AG08396 (cell line): Measurements from ENCODE around the gene RBM43.
A peak's percentile ranks its signal among the peaks of the same experiment; 100 is the strongest.
"Not testable (repeated sequence)": the region's sequence is repeated elsewhere in the genome, so short reads cannot be mapped to it uniquely, and the experiment has no call there.

Source experiments
- DNase-seq: peaks from one replicate; pipeline ENCODE4 v3.0.0; 2012; ENCODE audit warnings: low spot score, mixed read lengths

The RBM43 gene

DNA sequence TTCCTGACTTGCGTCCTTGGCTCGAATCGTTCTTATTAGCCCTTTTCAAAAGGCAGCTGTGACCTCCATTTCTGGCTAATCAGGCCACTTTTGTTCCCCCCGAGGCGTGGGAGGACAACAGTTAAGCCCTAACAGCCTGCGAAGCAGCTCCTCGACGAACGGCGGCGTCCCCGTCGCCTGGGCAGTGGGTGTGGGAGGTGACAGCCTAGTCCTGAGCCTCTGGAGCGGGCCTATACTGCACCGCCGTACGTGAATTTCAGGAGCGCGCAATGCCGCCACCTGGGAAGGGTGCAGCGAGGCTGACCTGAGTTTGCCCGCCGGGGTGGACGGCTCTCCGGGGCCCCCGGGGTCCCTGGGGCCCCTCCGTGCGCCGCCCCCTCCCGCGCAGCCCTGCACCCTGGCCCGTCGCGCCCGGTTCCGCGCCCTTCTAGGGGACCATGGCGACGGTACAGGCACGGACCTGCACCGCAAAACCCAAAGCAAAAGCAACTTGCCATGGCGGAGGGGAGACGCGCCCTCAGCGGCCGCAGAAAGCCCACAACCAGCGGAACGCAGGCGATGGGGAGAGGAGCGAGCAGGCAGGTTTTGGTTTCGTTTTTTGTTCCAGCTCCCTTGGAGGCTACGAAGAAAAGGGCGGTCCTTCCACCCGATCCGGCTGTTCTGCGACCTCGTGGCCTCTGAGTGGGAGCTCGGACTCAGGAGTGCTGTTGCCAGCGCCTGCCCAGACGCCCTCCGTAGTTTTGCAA is at the start of gene RBM43:
Gene RBM43 (minus strand): TSS at position 633 of the 746 bp plus-strand sequence. CDS start 136 bp downstream, at position 497.
- peak; percentile 95 for DNase-seq

DNA sequence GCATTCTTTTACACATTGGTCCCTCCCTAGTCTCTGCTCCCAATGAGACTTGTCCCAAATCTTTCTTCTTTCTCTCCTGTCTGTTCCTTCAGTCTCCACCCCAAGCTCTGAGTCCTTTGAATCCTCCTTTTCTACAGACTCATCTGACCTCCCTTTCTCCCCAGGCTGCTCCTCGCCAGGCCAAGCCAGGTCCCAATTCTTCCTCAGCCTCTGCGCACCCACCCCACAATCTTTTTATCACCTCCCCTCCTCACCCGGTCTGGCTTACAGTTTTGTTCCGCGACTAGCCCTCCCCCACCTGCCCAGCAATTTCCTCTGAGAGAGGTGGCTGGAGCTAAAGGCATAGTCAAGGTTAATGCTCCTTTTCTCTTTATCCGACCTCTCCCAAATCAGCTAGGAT is 48.6 kb upstream of the RBM43 start:
- DNase-seq: not testable (repeated sequence)

DNA sequence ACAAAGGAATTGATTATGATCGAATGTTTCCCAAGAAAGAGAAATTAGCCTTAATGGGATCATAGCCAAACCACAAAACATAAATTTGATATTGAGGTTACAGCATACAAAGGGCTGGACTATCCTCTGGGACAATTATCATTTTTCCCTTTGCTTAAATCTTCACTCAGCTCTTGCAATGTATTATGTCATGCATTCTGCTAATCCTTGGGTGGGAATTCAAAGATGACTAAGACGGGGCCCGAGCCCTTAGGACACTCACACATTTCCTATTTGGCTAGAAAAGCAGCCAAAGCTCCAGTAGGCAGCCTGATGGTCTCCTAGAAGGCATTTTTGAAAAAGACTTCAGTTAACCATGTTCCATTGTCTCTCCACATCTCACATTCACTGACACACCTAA is 45.0 kb upstream of the RBM43 start:
- peak; percentile 39 for DNase-seq

DNA sequence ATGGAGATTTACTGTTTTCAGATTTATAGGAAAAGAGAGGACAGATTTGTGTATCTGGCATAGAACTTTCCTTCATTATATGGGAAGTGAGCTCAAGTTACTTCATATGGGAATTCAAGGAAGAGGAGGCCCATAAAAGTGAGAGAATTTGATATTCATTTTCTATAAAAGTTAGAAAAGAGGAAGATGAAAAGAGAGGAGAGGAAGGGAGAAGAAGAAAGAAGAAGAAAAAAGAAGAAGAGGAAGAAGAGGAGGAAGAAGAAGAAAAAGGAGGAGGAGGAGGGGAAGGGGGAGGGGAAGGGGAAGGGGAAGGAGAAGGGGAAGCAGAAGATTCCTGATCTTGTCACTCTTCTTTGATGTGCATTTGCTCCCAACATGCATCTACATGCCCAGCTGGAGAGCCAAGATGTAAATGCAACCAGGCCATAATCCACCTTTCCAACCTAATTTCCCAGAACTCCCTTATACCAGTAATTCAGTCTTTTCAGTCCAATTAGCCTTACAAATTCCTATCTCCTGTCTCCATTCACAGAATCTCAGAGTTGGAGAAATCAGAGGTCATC is 43.5 kb upstream of the RBM43 start:
- no peak for DNase-seq

DNA sequence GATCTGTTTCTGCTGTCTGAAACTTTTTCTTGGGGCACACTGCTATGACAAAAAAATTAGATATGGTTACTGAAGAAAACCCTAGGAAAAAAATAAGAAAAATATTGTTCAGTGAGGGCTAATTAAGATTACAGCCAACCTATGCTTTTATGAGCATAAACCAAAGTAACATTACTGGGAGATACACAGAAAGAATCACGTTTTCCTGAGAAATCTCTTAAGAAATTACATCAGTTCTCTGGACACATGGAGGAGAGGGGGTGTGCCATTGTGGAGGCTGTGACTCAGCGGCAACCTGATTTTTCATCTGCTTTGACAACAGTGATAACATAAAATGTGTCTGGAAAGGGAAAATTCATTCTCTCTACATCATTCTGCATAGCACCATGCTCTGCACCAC is 41.2 kb upstream of the RBM43 start:
- peak; percentile 69 for DNase-seq

DNA sequence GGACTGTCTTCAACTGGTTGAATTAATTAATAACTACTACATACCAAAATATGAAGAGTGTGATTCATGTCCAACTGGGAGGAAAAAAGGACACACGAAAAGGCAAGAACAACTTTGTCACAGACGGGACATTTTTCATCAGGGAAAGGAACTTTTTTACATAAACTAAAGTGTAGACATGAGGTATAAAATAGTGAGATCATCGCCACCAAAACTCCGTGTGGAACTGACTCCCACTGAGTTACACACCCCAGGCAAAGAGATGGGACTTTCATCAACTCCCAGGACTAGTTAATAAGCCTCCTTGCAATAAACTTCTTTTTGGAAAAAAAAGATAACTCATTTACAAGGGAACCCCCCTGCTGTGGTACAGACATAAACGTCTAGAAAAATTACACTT is 40.7 kb upstream of the RBM43 start:
- no peak for DNase-seq

DNA sequence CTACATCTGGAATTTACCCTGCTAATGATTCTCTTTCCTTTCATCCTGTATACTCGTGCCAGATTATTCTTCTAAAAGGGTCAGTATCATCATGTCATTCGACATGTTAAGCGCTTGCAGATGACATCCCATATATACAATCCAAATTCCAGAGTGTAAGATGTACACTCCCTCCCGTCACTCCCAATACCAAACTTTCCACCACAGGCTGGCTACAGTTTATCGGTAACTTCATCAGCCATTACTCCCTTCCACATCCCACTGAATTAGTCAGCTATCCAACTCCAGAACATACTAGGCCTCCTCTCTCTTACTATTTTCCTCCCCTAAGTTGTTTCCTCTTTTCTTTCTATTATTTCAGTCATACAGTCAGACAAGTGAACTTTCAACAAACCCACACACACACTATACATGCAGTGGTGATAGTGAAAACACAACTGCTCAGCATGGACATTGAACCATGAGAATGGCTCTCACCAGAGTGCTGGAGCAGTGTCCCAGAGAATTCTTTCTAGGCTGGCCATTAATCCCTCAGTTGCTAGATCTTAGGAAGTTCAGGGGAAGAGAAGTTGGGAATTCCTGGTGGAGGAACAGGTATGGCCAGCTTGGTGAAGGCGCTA is 38.4 kb upstream of the RBM43 start:
- no peak for DNase-seq

DNA sequence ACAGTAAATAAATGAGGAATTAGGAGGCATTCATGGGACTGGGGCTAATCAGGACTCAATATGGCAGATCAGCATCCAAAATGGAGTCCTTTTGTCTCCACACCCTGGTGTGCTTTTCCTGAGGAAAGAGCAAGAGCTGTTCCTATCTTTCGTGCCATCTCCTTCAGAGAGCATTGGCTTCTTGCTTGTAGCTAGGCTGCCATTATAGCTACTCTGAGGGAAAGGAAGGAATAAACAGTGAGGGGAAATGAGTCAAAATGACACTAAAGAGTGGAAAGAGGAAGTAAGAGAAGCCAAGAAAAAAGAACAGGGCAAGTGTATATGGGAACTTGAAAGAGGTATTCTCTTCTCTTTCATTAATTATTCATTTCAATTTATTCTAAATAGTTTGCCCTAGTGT is 36.2 kb upstream of the RBM43 start:
- DNase-seq: no peak

DNA sequence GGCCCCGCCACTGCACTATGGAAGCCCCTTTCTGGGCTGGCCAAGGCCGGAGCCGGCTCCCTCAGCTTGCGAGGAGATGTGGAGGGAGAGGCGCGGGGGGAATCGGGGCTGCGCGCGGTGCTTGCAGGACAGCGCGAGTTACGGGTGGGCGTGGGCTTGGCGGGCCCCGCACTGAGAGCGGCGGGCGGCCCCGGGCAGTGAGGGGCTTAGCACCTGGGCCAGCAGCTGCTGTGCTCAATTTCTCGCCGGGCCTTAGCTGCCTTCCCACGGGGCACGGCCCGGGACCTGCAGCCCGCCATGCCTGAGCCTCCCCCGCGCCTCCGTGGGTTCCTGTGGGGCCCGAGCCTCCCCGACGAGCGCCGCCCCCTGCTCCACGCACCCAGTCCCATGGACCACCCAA is 34.3 kb upstream of the RBM43 start:
- DNase-seq: not testable (repeated sequence)

DNA sequence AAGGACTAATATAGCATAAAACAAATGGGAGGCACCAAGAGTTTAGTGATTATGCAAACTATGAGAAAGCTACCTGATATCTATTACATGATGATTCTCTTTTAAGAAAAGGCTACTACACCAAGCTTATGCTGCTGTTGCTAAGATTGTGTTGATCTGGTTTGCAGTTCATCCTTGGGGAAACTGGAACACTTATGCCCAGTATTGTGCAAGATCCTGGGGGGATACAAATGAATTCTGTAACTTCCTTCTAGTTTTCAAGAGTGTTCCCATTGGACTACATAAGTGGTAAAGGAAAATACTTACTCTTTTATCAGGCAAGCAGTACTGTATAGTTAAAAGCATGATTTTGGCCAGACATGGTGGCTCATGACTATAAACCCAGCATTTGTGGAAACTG is 30.9 kb upstream of the RBM43 start:
- no peak for DNase-seq

DNA sequence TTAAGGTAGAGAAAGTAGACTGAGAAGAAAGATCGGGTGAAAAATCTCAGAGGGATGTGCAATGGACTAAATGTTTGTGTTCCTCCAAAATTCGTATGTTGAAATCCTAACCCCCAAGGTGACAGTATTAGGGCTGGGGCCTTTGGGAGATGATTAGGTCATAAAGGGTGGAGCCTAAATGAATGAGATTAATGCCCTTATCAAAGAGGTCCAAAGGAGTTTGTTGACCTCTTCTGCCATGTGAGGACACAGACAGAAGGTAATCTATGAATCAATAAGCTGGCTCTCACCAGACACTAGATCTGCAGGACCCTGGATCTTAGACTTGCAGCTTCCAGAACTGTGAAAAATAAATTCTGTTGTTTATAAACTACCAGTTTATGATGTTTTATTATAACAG is 30.5 kb upstream of the RBM43 start:
- no peak for DNase-seq

DNA sequence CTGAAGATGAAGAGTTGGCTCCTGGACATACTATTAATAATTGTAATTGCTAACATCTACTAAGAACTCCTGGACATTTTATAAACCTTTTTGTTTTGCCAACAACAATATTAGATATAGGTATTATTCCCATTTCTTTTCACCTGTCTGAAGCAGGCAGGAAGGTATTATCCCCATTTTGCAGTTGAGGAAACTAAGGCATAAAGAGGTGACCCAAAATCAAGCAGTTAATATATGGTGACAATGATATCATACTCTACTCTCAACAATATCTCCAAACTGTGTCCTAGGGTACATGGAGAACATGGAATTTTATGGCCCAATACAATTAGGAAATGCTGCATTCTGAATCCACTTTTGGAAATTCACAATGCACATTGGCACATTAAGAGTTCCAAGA is 29.6 kb upstream of the RBM43 start:
- DNase-seq: no peak

DNA sequence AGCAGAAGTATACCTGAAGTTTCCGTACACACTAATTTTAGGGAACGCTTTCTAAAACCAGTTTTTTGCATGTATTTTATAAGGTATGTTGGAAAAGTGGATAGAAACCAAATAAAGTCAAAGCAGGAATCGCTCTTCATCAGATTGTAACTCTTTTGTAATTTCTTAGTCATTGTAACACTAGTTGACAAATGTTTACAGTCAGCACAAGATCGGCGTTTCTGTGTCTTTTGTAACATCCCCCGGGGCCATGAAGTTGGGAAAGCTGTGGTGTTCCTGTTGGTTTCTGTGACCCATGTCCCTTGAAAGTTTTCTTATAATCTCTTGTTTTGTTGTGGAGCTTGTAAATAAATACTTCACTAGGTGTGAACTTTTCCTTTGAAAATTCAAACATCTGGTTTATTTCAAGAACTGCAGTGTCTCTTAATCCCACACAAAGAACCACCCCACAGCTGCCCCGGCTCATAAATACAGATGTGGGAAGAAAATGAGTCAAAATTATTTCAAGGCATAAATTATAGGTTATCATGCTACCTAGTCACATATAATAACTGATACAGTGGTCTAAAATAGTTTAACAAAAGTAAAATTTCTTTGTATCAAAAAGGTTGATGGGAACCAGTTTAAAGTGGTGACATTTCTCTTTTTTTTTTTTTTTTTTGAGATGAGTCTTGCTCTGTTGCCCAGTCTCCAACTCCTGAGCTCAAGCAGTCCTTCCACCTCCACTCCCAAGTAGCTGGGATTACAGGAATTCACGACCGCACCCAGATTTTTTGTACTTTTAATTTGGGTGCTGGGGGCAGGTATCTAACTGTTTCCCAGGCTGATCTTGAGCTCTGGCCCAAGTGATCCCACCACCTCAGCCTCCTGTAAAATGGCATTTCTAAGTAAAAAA is 28.6 kb upstream of the RBM43 start:
- peak; percentile 68 for DNase-seq

DNA sequence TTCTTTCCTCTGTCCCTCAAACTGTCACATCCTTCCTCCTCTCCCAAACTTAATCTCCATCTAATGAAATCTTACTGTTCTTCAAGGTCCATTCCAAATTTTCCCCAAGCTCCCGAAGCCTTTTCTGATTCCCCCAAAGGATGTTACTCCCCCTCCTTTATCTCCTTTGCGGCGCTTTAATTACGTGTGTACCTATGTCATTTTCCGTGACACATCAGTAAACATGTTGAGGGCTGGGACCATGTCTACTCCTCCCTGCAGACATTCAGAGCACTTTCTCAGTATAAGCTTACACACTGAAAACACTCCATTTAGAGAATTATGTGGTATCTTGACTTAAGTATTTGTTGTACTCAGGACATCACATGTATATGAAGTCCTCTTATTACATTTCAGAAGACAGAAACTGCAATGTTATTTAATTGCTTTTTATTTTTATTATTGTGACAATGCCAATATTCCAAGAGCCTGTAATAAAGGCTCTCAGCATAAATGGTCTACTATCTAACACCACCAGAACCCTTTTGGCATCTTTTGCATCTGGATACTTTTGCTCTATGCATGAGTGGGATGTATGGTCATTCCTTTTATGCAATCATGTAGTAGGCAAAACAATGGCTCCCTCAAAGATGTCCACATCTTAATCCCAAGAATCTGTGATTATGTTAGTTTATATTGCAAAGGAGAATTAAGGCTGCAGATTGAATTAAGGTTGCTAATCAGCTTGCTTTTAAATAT is 26.0 kb upstream of the RBM43 start:
- DNase-seq: no peak

DNA sequence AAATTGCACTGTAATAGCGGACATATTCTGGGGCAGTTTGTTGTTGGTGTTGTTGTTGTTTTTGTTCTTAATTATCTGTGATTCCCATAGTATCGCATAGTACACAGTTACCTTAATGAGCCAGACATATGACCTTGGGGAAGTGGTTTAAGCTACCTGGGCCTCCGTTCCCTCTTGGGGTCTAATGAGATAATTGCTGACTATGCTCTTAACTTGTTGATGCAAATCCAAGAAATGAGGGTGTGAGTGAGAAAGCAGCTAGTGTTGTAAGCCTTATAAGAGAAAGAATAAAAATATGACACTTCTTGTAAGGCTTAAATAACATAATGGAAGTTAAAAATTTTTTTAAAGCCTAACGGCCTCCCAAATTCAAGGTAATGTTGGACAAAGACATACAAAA is 20.7 kb upstream of the RBM43 start:
- no peak for DNase-seq

DNA sequence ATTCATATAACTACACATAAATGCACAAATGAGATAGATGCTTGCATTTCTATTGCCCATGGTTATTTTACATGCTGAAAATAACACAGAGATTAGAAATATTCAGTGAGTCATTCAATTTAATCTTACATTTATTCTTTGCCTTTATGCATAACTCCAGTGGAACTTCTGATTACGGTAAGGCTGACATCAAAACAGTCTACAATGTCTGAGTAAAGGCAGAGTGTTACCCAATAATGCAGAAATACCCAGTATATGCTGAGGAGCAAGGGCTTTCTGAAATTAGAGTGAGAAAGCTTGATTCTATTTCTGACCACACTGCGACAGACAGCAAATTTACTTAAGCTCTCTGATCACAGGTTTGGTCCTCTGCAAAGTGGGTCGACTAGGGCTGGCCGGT is 18.6 kb upstream of the RBM43 start:
- DNase-seq: no peak

DNA sequence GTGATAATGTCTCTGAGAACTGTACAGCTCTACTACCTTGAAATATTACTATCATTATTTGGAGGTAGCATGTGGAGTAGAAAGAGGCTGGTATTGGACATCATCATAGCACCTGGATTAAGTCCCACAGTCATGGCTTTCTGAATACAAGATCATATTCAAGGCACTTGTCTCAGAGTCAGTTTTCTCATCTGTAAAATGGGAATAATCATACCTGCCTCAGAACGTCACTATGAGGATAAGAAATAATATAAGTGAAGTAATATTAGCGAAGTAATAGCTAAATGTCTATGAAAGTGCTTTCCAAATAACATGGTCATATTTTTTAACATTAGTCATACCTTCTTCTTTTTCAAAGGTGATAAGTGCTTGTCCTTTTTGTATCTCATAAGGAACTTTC is 16.8 kb upstream of the RBM43 start:
- no peak for DNase-seq

DNA sequence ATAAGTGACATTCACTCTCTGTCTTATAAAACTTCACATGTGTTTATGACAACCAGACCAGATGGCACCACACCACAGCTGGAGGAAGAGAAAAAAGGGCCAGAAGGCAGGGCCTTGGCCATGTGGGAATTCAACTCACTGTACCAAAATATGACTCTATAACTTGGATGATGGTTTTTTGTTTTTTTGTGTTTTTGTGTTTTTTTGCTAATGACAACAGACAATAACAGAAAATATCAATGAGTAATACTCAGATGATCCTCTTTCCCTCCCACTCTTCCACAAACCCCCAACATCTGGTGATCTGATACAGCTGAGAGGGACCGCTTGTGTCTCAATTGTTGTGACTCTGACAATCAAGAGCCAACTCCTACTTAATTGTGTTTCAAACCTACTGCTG is 15.4 kb upstream of the RBM43 start:
- no peak for DNase-seq

DNA sequence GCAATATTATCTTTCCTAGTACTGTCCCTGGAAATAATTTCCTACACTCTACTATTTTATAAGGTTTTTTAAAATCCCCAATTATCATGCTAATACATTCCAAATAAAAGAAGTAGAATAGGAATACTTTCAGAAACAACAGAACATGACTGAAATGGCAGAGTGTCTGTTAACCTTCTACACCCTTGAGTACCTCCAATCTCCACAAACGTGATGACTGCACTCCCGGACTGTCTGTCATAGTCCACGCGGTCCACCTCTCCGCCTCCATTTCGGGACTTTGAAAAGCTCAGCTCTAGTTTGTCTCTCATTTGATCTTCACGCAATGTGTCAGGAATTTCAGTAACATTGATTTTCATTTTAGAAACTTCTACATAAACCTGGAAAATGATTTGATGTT is 13.6 kb upstream of the RBM43 start:
- DNase-seq: no peak

DNA sequence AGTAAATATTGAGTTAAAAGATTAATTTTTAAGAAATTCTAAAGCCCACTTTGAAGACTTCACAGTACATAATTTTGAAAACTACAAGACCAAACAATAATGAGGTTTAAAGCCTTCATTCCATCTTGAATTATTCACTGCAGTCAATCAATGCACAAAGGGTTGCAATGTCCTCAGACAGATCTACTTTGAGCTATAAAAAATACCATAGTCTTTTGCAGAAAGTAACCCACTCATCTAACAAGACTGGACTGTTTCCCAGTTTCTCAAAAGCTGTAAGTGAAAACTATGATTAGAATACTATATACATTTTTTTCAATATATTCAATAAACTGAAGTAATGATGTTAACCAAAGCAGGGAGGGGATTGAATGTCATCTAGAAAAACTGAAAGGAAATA is 10.2 kb upstream of the RBM43 start:
- DNase-seq: no peak

DNA sequence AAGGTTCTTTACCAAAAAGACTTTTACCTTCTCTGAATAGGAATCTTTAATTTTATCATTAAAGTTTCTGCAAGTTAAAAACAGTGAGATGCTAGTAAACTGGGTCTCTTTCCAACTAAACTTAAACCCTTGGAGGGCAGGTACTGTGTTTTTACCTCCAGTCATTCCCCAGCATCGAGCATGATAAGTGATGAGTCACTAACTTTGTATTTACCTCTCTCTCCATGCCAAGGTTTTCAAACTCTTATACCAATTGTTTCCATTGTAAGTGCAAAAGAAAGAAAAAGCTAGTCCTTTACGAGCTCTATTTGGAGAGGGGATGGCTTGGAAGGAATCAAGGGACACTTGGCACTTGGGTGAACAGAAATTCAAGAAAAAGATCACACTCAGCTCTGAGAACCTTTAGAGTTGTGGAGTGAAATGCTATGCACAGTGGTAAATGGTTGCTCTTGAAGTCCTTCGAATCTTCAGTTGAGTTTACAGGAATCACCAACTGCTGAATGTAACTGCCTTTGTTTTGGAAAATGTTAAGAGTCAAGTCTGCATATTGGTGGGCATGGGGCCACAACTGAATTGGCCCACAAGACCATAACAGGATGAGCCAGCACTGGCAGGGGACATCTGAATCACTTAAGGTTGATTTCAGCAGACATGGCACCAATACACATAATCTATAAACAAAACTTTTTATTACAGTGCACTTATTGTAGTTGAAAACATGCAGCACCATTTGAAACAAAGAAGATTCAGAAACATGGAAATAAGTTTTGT is 8.3 kb upstream of the RBM43 start:
- DNase-seq: no peak
